ENCODE measurements around the gene ZNF790.

DNA sequence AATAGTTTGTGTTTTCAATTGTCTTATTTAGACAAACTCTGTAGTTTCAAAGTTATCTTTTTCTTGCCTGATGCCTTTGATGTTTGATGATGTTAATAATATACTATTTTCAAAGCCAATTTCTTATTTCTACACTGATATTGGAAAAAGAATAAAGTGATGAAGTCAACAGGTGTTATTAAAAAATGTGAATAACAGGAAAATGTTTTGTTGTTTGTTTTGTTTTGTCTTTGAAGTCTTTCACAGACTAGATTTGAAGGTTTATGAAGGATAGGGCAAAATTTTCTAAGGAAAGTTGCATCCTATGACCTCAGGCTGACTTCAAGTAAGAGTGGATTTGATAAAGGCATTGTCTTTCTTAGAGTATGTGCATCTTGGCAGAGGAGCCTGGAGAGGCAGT lies 31.2 kb downstream of the ZNF790 start:
- TF ChIP-seq, protein P1, sequence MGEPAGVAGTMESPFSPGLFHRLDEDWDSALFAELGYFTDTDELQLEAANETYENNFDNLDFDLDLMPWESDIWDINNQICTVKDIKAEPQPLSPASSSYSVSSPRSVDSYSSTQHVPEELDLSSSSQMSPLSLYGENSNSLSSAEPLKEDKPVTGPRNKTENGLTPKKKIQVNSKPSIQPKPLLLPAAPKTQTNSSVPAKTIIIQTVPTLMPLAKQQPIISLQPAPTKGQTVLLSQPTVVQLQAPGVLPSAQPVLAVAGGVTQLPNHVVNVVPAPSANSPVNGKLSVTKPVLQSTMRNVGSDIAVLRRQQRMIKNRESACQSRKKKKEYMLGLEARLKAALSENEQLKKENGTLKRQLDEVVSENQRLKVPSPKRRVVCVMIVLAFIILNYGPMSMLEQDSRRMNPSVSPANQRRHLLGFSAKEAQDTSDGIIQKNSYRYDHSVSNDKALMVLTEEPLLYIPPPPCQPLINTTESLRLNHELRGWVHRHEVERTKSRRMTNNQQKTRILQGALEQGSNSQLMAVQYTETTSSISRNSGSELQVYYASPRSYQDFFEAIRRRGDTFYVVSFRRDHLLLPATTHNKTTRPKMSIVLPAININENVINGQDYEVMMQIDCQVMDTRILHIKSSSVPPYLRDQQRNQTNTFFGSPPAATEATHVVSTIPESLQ (CRISPR knock-in tag; IDR thresholded peaks at IDR 0.05): no peak
- TF ChIP-seq, protein P2, sequence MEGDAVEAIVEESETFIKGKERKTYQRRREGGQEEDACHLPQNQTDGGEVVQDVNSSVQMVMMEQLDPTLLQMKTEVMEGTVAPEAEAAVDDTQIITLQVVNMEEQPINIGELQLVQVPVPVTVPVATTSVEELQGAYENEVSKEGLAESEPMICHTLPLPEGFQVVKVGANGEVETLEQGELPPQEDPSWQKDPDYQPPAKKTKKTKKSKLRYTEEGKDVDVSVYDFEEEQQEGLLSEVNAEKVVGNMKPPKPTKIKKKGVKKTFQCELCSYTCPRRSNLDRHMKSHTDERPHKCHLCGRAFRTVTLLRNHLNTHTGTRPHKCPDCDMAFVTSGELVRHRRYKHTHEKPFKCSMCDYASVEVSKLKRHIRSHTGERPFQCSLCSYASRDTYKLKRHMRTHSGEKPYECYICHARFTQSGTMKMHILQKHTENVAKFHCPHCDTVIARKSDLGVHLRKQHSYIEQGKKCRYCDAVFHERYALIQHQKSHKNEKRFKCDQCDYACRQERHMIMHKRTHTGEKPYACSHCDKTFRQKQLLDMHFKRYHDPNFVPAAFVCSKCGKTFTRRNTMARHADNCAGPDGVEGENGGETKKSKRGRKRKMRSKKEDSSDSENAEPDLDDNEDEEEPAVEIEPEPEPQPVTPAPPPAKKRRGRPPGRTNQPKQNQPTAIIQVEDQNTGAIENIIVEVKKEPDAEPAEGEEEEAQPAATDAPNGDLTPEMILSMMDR (IDR thresholded peaks at IDR 0.05): no peak
- TF ChIP-seq, protein P3, sequence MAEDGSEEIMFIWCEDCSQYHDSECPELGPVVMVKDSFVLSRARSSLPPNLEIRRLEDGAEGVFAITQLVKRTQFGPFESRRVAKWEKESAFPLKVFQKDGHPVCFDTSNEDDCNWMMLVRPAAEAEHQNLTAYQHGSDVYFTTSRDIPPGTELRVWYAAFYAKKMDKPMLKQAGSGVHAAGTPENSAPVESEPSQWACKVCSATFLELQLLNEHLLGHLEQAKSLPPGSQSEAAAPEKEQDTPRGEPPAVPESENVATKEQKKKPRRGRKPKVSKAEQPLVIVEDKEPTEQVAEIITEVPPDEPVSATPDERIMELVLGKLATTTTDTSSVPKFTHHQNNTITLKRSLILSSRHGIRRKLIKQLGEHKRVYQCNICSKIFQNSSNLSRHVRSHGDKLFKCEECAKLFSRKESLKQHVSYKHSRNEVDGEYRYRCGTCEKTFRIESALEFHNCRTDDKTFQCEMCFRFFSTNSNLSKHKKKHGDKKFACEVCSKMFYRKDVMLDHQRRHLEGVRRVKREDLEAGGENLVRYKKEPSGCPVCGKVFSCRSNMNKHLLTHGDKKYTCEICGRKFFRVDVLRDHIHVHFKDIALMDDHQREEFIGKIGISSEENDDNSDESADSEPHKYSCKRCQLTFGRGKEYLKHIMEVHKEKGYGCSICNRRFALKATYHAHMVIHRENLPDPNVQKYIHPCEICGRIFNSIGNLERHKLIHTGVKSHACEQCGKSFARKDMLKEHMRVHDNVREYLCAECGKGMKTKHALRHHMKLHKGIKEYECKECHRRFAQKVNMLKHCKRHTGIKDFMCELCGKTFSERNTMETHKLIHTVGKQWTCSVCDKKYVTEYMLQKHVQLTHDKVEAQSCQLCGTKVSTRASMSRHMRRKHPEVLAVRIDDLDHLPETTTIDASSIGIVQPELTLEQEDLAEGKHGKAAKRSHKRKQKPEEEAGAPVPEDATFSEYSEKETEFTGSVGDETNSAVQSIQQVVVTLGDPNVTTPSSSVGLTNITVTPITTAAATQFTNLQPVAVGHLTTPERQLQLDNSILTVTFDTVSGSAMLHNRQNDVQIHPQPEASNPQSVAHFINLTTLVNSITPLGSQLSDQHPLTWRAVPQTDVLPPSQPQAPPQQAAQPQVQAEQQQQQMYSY (CRISPR knock-in tag; IDR thresholded peaks at IDR 0.05): no peak
- TF ChIP-seq SP1 (CRISPR knock-in tag; conservative IDR thresholded peaks at IDR 0.05): no peak
- TF ChIP-seq ZNF317 (CRISPR knock-in tag; IDR thresholded peaks at IDR 0.05; ENCODE audit: borderline replicate concordance, low read depth): no peak
- no peak for TF ChIP-seq TEAD4 (CRISPR knock-in tag; IDR thresholded peaks at IDR 0.05)
- TF ChIP-seq, protein P4, sequence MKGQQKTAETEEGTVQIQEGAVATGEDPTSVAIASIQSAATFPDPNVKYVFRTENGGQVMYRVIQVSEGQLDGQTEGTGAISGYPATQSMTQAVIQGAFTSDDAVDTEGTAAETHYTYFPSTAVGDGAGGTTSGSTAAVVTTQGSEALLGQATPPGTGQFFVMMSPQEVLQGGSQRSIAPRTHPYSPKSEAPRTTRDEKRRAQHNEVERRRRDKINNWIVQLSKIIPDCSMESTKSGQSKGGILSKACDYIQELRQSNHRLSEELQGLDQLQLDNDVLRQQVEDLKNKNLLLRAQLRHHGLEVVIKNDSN (CRISPR knock-in tag; IDR thresholded peaks at IDR 0.05): no peak
- TF ChIP-seq ZNF138 (CRISPR knock-in tag; conservative IDR thresholded peaks at IDR 0.05): no peak
- no peak for TF ChIP-seq NR3C1 (CRISPR knock-in tag; conservative IDR thresholded peaks at IDR 0.05; ENCODE audit: low read depth)

All from WTC11 (cell line).